Activated naive CD4-positive, alpha-beta T cell treated with Interleukin-2 at 50 U/mL for 16 hours (primary cell): ENCODE measurements around the gene HIP1.

ENCODE experiments used
- DNase-seq: peaks from one replicate; pipeline ENCODE4 v3.0.0-alpha.2; 2020

Gene HIP1

DNA sequence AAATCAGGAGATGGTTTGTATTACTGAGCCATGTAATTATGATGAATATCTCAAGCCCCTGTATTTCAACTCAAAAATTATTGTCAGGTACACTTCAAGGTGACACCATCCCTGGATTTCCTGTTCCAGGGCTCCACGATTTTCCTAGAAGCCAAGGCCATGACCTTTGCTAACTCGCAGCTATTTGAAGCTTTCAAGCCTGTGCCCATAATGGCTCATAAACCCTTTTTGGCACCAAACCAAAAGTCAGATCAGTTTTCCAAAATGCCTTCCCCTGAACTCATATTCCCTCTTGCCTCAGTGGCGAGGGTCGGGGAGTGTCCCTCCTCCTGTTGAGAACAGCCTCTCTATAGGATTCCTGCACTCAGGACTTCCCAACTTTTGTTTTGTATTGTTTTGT lies 70.8 kb downstream of the HIP1 start:
- DNase-seq: no peak

DNA sequence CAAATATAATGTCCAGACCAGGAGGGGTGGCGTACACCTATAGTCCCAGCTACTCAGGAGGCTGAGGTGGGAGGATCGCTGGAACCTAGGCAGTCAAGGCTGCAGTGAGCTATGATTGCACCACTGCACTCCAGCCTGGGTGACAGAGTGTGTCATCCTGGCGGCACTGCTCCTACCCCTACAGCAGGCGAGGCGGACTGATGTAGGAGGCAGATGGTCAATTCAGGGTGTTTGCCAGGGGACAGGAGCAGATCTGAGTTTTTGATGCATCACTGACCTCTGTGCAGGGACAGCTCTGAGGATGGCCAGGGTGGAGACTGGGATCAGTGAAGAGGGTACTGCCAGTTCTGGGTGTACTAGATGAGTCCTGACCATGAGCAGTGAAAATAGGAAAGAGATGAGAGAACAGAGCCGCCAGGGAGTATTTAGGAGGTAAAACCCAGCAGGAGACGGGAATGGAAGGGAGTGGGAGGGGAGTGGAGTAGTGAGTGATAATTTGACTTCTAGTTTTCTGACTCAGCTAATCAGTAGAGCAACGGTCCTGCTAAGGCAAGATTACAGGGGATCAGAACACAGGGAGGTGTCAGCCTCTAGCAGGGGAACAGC lies 75.3 kb downstream of the HIP1 start:
- no peak for DNase-seq

GRCh38 chr7:75662579-75663301 lies 76.0 kb downstream of the HIP1 start:
- DNase-seq: no peak

- DNase-seq: no peak
Measured at GRCh38 chr7:75660566-75661215, 78.0 kb downstream of the HIP1 start.

- DNase-seq: no peak
Measured at GRCh38 chr7:75658802-75659201, 79.9 kb downstream of the HIP1 start.

GRCh38 chr7:75658369-75658768 lies 80.4 kb downstream of the HIP1 start:
- no peak for DNase-seq

DNA sequence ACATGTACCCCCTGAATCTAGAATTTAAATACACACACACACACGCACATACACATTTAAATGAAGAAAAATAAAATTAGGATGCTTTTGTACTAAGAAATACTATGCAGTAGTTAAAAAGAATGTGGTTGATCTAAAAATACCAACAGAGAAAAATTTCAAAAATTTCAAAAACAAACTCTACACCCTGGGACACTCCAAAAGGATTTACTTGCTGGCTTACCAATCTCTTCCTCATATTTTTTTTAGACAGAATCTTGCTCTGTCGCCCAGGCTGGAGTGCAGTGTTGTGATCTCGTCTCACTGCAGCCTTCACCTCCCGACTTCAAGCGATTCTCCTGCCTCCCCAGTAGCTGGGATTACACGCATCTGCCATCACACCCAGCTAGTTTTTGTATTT lies 80.9 kb downstream of the HIP1 start:
- DNase-seq: no peak

- DNase-seq: no peak
Measured at GRCh38 chr7:75656740-75657139, 82.0 kb downstream of the HIP1 start.

DNA sequence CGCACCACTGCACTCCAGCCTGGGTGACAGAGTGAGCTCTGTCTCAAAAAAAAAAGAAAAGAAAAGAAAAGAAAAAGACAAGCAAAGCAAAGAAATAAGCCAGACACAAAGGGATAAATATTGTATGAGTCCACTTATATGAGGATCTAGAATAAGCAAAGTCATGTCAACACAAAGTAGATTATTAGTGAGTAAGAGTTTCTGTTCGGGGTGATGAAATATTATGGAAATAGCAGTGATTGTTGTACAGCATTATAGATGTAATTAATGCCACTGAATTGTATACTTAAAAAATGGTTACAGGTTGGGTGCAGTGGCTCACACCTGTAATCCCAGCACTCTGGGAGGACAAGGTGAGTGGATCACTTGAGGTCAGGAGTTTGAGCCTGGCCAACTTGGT lies 83.2 kb downstream of the HIP1 start:
- DNase-seq: no peak

DNA sequence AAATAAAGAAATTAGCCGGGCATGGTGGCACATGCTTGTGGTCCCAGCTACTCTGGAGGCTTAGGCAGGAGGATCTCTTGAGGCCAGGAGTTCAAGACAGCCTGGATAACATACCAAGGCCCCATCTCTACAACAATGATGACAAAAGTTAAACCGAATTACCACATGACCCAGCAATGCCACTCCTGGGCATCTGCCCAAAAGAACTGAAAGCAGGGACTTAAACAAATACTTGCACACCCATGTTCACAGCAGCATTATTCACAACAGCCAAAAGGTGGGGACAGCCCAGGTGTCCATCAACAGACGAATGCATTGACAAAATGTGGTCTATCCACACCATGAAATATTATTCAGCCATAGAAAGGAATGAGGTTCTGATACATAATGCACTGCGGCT lies 83.9 kb downstream of the HIP1 start:
- DNase-seq: no peak

GRCh38 chr7:75653651-75654050 lies 85.1 kb downstream of the HIP1 start:
- no peak for DNase-seq

GRCh38 chr7:75652788-75653187 lies 86.0 kb downstream of the HIP1 start:
- DNase-seq: no peak

GRCh38 chr7:75650681-75651080 lies 88.1 kb downstream of the HIP1 start:
- no peak for DNase-seq

GRCh38 chr7:75650062-75650461 lies 88.7 kb downstream of the HIP1 start:
- DNase-seq: no peak

DNA sequence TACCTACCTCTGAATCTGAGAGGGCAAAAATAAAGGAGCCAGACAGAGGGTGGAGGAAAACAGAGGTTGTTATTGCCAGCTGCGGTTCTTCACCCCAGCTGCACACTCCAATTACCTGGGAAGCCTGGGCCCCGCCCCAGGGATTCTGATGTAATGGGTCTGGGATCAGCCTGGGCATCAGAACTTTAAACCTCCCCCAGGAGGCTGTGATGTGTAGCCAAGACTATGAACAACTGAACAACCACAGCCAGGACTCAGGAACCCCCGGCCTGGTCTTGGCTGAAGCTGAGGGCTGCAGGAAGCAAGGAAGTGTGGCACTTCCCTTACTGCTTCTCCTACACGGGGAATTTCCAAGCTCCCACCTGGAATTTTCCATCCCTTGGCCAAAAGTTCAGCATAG lies 89.3 kb downstream of the HIP1 start:
- DNase-seq: no peak

DNA sequence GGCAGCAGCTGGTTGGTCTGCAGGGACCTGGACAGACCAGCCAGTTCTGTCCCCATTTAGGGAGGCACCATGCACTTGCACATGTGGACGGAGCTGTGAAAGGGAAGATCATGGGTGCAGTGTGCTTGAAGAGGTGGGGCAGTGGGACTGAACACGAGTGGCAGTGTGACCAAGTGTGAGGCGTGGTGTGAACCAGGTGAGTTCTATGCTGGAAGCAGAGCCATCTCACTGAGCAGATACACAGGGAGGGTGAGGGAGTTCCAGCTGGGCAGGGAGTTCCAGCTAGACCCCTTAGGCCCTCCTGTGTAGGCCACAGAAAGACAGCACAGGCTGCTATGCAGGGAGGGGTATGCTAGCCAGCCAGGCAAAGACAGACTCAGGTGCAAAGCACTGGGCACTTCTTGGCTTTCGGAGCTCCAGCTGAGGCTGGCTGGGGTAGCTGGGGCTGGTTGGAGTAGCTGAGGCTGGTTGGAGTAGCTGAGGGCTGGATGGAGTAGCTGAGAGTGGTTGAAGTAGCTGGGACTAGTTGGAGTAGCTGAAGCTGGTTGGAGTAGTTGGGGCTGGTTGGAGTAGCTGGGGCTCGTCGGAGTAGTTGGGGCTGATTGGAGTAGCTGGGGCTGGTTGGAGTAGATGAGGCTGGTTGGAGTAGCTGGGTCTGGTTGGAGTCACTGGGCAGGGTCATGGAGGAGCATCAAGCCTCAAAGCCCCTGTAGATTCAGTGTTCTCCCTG lies 90.9 kb downstream of the HIP1 start:
- DNase-seq: no peak

- DNase-seq: no peak
Measured at GRCh38 chr7:75646571-75647102, 92.1 kb downstream of the HIP1 start.

- DNase-seq: no peak
Measured at GRCh38 chr7:75645570-75645969, 93.2 kb downstream of the HIP1 start.

DNA sequence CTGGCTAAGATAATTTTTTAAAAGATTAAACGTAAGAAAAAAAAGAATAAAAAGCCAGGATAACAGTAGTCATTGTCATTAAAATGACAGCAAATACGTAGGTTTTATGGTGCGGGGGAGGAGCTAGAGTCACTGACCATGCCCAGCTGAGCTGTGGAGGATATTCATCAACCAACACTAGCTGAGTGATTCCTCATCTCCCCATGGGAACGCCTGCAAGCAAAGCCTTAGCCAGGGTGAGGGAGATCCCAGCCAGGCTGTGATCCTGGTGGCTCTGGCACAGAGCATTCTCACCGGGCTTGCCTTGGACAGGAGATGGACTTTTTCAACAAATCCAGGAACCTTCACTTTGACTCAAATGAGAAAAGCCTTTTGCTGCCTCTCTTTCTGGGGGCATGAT lies 94.2 kb downstream of the HIP1 start:
- no peak for DNase-seq

DNA sequence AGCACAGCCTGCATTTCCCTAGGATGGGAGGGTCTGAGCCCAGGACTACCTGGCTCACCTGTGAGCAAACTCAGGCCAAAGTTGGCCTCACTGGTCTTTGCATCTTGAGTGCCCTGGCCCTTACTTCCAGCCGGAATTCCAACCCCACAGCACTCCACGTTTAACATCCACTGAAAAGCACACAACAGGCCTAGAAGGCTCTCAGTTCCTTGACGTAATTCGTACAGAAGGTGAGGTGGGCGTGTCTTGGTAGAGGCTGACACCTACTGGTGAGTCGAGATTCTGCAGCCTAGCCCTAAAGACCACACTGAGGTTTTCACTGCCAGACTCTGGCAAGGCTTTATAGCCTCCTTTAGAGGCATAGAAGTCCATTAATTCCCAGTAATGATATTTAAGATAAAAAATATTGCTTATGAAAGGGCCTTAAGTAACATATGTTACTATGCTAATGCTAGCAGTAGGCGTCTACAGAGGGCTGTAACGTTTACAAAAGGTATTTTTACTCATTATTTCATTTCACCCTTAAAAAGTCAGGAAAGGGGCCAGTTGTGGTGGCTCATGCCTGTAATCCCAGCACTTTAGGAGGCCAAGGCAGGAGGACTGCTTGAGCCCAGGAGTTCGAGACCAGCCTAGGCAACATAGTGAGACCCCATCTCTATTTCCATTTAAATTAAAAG lies 95.8 kb downstream of the HIP1 start:
- peak; percentile 70 for DNase-seq

- DNase-seq: no peak
Measured at GRCh38 chr7:75640201-75640600, 98.5 kb downstream of the HIP1 start.

- no peak for DNase-seq
Measured at GRCh38 chr7:75639886-75640190, 98.9 kb downstream of the HIP1 start.
